ENCODE results near the gene SLC1A1. TPM values are rescaled to one million over a fixed set of nuclear protein-coding genes. Genes with fewer than 3 reads are reported as not detected.

SLC1A1 gene
- total RNA-seq, 1 donor from 2014 or later: 52.7 TPM

- DNase-seq (no peak), ATAC-seq (no peak)
- intact Hi-C loops (cut with DNase I): no loop called here
- TF ChIP-seq CTCF (IDR thresholded peaks at IDR 0.05): no peak
- no peak overlapping the region for H3K4me3 ChIP-seq
- H3K9me3 ChIP-seq: no peaks in the 10 kb centered on the region
- no peak overlapping the region for H3K27ac ChIP-seq
- peaks cover 9% of the 10 kb centered on the region for H3K36me3 ChIP-seq
- no peaks in the 10 kb centered on the region for H3K27me3 ChIP-seq
- H3K4me1 ChIP-seq: no peaks in the 10 kb centered on the region
Observed at GRCh38 chr9:4581861-4582565, 91.7 kb downstream of the SLC1A1 start.

GRCh38 chr9:4583001-4583400 is 92.7 kb downstream of the SLC1A1 start:
- DNase-seq (no peak), ATAC-seq (no peak)
- H3K4me3 ChIP-seq: no peak overlapping the region
- H3K27me3 ChIP-seq: no peaks in the 10 kb centered on the region
- H3K36me3 ChIP-seq: no peaks in the 10 kb centered on the region
- H3K9me3 ChIP-seq: no peaks in the 10 kb centered on the region
- H3K4me1 ChIP-seq: no peaks in the 10 kb centered on the region
- no peak overlapping the region for H3K27ac ChIP-seq
- intact Hi-C loops (cut with DNase I): no loop called here
- no peak for TF ChIP-seq CTCF (IDR thresholded peaks at IDR 0.05)

DNA sequence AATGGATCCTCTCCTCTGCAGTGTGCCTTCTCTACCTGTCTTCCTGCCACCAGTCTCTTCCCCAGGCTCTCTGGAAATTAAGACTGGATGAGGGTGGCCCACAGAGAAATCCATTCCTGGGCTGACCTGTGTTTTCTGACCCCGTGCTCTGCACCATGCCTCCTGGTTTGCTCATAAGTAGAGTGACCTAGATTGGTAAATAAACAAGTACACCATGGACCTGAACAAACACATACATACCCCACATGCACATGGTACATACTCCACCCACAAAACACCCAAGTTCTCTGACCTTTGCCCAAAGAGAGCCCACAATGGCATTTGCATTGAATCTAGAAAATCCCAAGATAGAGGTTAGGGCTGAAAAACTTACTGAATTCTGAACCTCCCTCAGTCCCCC is 94.4 kb downstream of the SLC1A1 start:
- Histone ChIP-seq H3K27ac (no peak overlapping the region), H3K27me3 (no peaks in the 10 kb centered on the region), H3K4me1 (peaks cover 7% of the 10 kb centered on the region), H3K9me3 (no peaks in the 10 kb centered on the region), H3K36me3 (no peaks in the 10 kb centered on the region), H3K4me3 (no peak overlapping the region)
- no peak for TF ChIP-seq CTCF (IDR thresholded peaks at IDR 0.05)
- intact Hi-C loops (cut with DNase I): no loop called here
- no peak for ATAC-seq
- DNase-seq: no peak

- no peaks in the 10 kb centered on the region for H3K27me3 ChIP-seq
- no peak overlapping the region for H3K4me3 ChIP-seq
- no peak for ATAC-seq
- DNase-seq: no peak
- TF ChIP-seq CTCF (IDR thresholded peaks at IDR 0.05): no peak
- intact Hi-C loops (cut with DNase I): no loop called here
- H3K4me1 ChIP-seq: peaks cover 7% of the 10 kb centered on the region
- H3K27ac ChIP-seq: no peak overlapping the region
- H3K36me3 ChIP-seq: no peaks in the 10 kb centered on the region
- no peaks in the 10 kb centered on the region for H3K9me3 ChIP-seq
Observed at GRCh38 chr9:4585135-4585534, 94.9 kb downstream of the SLC1A1 start.

DNA sequence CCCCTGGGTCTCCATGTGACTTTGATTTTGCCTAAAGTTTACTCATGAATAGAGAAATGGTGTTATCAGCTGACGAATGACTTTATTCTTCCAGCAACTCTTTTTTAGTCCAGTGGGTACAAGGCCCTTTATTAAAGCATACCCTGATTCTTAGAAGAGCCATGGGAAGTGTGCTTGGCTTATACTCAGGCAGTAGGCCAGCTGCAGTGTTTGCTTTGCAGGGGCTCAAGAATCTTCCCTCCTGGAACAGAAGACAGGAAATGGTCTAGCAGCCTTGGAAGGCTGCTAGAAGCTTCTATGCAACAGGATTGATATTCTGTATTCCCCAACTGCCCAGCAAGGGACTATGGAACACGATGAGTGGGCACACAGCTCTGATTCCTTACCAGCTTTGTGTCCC is 98.5 kb downstream of the SLC1A1 start:
- Histone ChIP-seq H3K27me3 (no peaks in the 10 kb centered on the region), H3K9me3 (no peaks in the 10 kb centered on the region), H3K4me1 (peaks cover 20% of the 10 kb centered on the region), H3K36me3 (no peaks in the 10 kb centered on the region), H3K27ac (no peak overlapping the region), H3K4me3 (no peak overlapping the region)
- DNase-seq (no peak), ATAC-seq (no peak)
- no peak for TF ChIP-seq CTCF (IDR thresholded peaks at IDR 0.05)
- intact Hi-C loops (cut with DNase I): no loop called here

Measured in upper lobe of right lung (tissue), 1 donor.